Measurements from ENCODE around the gene AK8.
A peak's percentile ranks its signal among the peaks of the same experiment; 100 is the strongest.

Gene AK8

GRCh38 chr9:132903574-132904492 lies 25.7 kb upstream of the AK8 start:
- TF ChIP-seq CTCF (IDR thresholded peaks at IDR 0.05), result no peak
- Histone ChIP-seq H3K4me3 (ENCODE audit: low read depth in 1 of 2, low read length in 1 of 2) (no peak overlapping the region), H3K36me3 (peaks cover 75% of the 10 kb centered on the region)

GRCh38 chr9:132901858-132902831 lies 24.1 kb upstream of the AK8 start:
- peaks cover 2 to 3% of the 10 kb centered on the region in 2 experiments for H3K4me1 ChIP-seq (ENCODE audit: control insufficient read depth in 1 of 2, insufficient read depth in 1 of 2, low read depth in 1 of 2, low read length in 1 of 2)
- H3K27me3 ChIP-seq, result no peaks in the 10 kb centered on the region
- no peaks in the 10 kb centered on the region for H3K9me3 ChIP-seq
- no peak overlapping the region for H3K27ac ChIP-seq
- H3K4me3 ChIP-seq (ENCODE audit: low read depth in 1 of 2, low read length in 1 of 2), result no peak overlapping the region
- peak; percentile 88 for TF ChIP-seq CTCF (IDR thresholded peaks at IDR 0.05)
- peaks cover 82% of the 10 kb centered on the region for H3K36me3 ChIP-seq

More at GRCh38 chr9:132903574-132904492, 25.7 kb upstream of the AK8 start:
- no peak overlapping the region for H3K27ac ChIP-seq
- H3K9me3 ChIP-seq, result no peaks in the 10 kb centered on the region
- H3K4me1 ChIP-seq (ENCODE audit: control insufficient read depth in 1 of 2, insufficient read depth in 1 of 2, low read depth in 1 of 2, low read length in 1 of 2), result no peaks in the 10 kb centered on the region
- H3K27me3 ChIP-seq, result no peaks in the 10 kb centered on the region

- no peaks in the 10 kb centered on the region for H3K9me3 ChIP-seq
- H3K4me3 ChIP-seq (ENCODE audit: low read depth in 1 of 2, low read length in 1 of 2), result no peak overlapping the region
- H3K27ac ChIP-seq, result no peak overlapping the region
- peaks cover 5 to 7% of the 10 kb centered on the region in 2 experiments for H3K4me1 ChIP-seq (ENCODE audit: control insufficient read depth in 1 of 2, insufficient read depth in 1 of 2, low read depth in 1 of 2, low read length in 1 of 2)
- no peak for TF ChIP-seq CTCF (IDR thresholded peaks at IDR 0.05)
- H3K27me3 ChIP-seq, result no peaks in the 10 kb centered on the region
- peaks cover 73% of the 10 kb centered on the region for H3K36me3 ChIP-seq
Observed at GRCh38 chr9:132898051-132898450, 20.0 kb upstream of the AK8 start.

- H3K27ac ChIP-seq, result peak overlapping the region; percentile 55
- TF ChIP-seq CTCF (IDR thresholded peaks at IDR 0.05), result no peak
- peaks cover 5 to 7% of the 10 kb centered on the region in 2 experiments for H3K4me1 ChIP-seq (ENCODE audit: control insufficient read depth in 1 of 2, insufficient read depth in 1 of 2, low read depth in 1 of 2, low read length in 1 of 2)
- H3K4me3 ChIP-seq (ENCODE audit: low read depth in 1 of 2, low read length in 1 of 2), result no peak overlapping the region
- no peaks in the 10 kb centered on the region for H3K27me3 ChIP-seq
- H3K36me3 ChIP-seq, result peaks cover 67% of the 10 kb centered on the region
- no peaks in the 10 kb centered on the region for H3K9me3 ChIP-seq
Observed at GRCh38 chr9:132896906-132897305, 18.8 kb upstream of the AK8 start.

GRCh38 chr9:132896264-132896663 lies 18.2 kb upstream of the AK8 start:
- no peak overlapping the region for H3K4me3 ChIP-seq (ENCODE audit: low read depth in 1 of 2, low read length in 1 of 2)
- H3K27me3 ChIP-seq, result no peaks in the 10 kb centered on the region
- TF ChIP-seq CTCF (IDR thresholded peaks at IDR 0.05), result no peak
- peaks cover 5 to 7% of the 10 kb centered on the region in 2 experiments for H3K4me1 ChIP-seq (ENCODE audit: control insufficient read depth in 1 of 2, insufficient read depth in 1 of 2, low read depth in 1 of 2, low read length in 1 of 2)
- H3K9me3 ChIP-seq, result no peaks in the 10 kb centered on the region
- no peak overlapping the region for H3K27ac ChIP-seq
- H3K36me3 ChIP-seq, result peaks cover 64% of the 10 kb centered on the region
